Measurements from ENCODE around the gene FBRSL1. TPM values are rescaled to one million over a fixed set of nuclear protein-coding genes. Genes with fewer than 3 reads are reported as not detected.

The FBRSL1 gene
- total and polyA plus RNA-seq, 2 of the 8 experiments (the other 6 are each of a cell fraction or from before 2014, with no cell fraction given): 18.4 to 109 TPM

- TF ChIP-seq RNF2 (IDR thresholded peaks at IDR 0.05; ENCODE audit: borderline replicate concordance, low read depth, low read length, missing control alignments, poor library complexity, severe bottlenecking): no peak
- TF ChIP-seq TCF12 (IDR thresholded peaks at IDR 0.05; ENCODE audit: low read depth, low read length): no peak
- TF ChIP-seq PHF8 (conservative IDR thresholded peaks at IDR 0.05; ENCODE audit: low read depth, low read length): no peak
- no peak for TF ChIP-seq CHD7 (IDR thresholded peaks at IDR 0.05; ENCODE audit: insufficient replicate concordance, low read length)
- TF ChIP-seq YY1 (IDR thresholded peaks at IDR 0.05; ENCODE audit: low read depth, low read length): no peak
- no peak for TF ChIP-seq E2F6 (IDR thresholded peaks at IDR 0.05)
- TF ChIP-seq CTBP2 (IDR thresholded peaks at IDR 0.05; ENCODE audit: borderline replicate concordance, insufficient read depth, insufficient read length, low read length): no peak
Measured at GRCh38 chr12:132544498-132544897, 54.5 kb downstream of the FBRSL1 start (continued).
